Loucy (cell line): ENCODE results near the gene LRRC61.
"Not testable (repeated sequence)": the region's sequence is repeated elsewhere in the genome, so short reads cannot be mapped to it uniquely, and the experiment has no call there.

Experiments used
- EZH2phosphoT487 ChIP-seq: fragments of 200-600 bp; IDR thresholded peaks from 2 replicates; pipeline ENCODE4 v1.6.1; 2018; ENCODE audit warnings: antibody characterized with exemption, mild to moderate bottlenecking, moderate library complexity, borderline replicate concordance
- TF ChIP-seq, protein P1 (sequence below): fragments of 200-600 bp; sonication (generic); conservative IDR thresholded peaks from 2 replicates; pipeline ENCODE4 v1.5.1; 2014; ENCODE audit warnings: mild to moderate bottlenecking, antibody characterized with exemption, low read length

DNA sequence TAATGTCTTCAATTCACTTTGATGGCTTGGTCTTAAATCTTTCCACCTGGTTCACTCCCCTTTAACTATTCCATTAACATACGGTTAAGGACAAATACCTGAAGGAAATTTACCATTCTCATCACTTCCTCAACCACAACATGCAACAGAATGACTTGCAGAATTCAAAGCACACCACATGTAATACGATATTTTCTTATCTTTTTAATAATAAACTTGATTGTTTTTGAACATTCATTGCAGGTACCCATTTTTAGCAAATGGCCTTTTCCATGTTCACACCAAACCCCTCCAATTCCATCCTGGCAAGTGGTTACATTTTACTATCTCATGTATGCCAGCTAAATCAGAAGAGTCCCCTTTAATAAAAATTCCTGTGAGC lies 17.3 kb upstream of the LRRC61 start:
- TF ChIP-seq, protein P1, sequence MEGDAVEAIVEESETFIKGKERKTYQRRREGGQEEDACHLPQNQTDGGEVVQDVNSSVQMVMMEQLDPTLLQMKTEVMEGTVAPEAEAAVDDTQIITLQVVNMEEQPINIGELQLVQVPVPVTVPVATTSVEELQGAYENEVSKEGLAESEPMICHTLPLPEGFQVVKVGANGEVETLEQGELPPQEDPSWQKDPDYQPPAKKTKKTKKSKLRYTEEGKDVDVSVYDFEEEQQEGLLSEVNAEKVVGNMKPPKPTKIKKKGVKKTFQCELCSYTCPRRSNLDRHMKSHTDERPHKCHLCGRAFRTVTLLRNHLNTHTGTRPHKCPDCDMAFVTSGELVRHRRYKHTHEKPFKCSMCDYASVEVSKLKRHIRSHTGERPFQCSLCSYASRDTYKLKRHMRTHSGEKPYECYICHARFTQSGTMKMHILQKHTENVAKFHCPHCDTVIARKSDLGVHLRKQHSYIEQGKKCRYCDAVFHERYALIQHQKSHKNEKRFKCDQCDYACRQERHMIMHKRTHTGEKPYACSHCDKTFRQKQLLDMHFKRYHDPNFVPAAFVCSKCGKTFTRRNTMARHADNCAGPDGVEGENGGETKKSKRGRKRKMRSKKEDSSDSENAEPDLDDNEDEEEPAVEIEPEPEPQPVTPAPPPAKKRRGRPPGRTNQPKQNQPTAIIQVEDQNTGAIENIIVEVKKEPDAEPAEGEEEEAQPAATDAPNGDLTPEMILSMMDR = not testable (repeated sequence)
- not testable (repeated sequence) for TF ChIP-seq EZH2phosphoT487
